GM06990 (cell line): Measurements from ENCODE around the gene CACNA2D3.

Experiments
- DNase-seq: peaks from one replicate; pipeline ENCODE4 v3.0.0-alpha.2; 2011; ENCODE audit not compliant: insufficient read length; ENCODE audit errors: extremely low read depth
- H3K27me3 ChIP-seq: replicated peaks from 2 replicates; pipeline ENCODE4 v1.6.0; 2011; ENCODE audit warnings: low read length; ENCODE audit not compliant: control insufficient read depth, insufficient read depth
- H3K36me3 ChIP-seq: 2 replicates; pipeline ENCODE4 v1.5.1; 2011; ENCODE audit warnings: low read length; ENCODE audit not compliant: control insufficient read depth, insufficient read depth
- H3K4me3 ChIP-seq: replicated peaks from 2 replicates; pipeline ENCODE4 v1.5.1; 2011; ENCODE audit warnings: low read depth, mild to moderate bottlenecking, control low read depth, low read length
- TF ChIP-seq, protein P1 (sequence below): IDR thresholded peaks from 2 replicates; pipeline ENCODE4 v1.5.1; 2011; ENCODE audit warnings: low read length, control low read depth, mild to moderate bottlenecking, inconsistent platforms; ENCODE audit not compliant: insufficient read depth, poor library complexity, severe bottlenecking

CACNA2D3 gene

DNA sequence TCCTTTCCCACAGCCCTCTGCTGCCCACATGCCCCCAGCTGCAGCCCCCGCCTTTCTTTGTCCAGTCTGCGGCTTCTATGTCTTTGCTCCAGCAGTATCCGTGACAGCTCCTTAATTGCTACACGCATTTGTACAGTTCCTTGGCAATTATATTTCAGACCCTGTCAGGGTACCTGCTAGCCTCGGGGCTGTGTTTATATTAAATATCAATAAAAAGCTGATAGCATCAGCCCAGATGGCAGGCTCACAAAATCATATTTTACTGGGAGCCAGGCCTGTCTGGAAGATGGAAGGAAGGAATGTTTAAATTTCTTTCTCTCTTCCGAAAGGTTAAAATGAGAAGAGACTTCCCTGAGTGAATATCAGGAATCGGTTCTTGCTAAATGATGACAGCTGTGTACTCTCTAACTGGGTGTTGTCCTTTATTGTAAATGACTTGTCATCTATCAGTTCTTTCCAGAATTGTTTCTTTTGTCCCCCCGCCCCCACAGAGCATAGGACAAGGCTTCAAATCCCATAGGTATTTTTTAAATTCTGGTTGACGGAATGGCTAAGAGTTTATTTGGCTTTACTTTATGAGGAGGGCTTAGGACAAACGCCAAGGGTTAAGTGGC is 427.4 kb downstream of the CACNA2D3 start:
- Histone ChIP-seq H3K36me3 (no peaks in the 10 kb centered on the region), H3K27me3 (no peaks in the 10 kb centered on the region), H3K4me3 (no peak overlapping the region)
- no peak for DNase-seq
- TF ChIP-seq, protein P1, sequence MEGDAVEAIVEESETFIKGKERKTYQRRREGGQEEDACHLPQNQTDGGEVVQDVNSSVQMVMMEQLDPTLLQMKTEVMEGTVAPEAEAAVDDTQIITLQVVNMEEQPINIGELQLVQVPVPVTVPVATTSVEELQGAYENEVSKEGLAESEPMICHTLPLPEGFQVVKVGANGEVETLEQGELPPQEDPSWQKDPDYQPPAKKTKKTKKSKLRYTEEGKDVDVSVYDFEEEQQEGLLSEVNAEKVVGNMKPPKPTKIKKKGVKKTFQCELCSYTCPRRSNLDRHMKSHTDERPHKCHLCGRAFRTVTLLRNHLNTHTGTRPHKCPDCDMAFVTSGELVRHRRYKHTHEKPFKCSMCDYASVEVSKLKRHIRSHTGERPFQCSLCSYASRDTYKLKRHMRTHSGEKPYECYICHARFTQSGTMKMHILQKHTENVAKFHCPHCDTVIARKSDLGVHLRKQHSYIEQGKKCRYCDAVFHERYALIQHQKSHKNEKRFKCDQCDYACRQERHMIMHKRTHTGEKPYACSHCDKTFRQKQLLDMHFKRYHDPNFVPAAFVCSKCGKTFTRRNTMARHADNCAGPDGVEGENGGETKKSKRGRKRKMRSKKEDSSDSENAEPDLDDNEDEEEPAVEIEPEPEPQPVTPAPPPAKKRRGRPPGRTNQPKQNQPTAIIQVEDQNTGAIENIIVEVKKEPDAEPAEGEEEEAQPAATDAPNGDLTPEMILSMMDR = no peak

DNA sequence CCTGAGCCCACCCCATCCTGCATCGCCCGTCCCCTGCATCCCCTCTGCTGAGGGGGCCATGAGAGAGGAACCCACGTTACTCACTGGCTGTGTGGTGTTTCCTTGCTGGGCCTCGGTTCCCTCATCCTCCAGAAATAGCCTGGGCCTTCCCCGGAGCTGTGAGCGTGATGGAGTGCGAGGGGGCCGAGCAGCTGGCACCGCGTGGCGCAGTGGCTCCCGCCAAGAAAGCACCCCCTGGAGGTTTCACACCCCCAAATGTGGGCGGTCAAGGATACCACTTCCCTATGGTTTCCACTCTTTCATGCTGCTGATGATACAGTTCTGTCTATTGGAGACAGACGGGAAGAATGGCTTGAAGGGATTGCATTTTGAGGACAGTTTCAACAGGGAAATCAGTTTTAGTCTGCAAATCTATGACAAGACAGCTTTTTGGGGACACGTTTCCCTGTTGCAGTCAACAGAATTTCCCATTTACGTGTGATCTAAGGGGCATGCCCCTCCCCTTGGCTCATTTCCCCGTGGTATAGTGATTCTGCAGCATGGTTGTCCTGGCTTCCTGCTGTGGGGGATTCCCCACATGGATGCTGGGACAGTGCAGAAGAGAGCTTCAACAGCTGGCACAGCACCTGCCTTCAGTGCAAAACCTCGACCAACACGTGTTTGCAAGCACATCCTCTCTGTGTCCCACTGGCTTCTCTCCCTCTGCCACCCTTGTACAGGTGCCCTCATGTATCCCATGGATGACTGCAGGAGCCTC is 428.0 kb downstream of the CACNA2D3 start:
- Histone ChIP-seq H3K27me3 (no peaks in the 10 kb centered on the region), H3K4me3 (no peak overlapping the region), H3K36me3 (no peaks in the 10 kb centered on the region)
- TF ChIP-seq, protein P1 = no peak
- no peak for DNase-seq

DNA sequence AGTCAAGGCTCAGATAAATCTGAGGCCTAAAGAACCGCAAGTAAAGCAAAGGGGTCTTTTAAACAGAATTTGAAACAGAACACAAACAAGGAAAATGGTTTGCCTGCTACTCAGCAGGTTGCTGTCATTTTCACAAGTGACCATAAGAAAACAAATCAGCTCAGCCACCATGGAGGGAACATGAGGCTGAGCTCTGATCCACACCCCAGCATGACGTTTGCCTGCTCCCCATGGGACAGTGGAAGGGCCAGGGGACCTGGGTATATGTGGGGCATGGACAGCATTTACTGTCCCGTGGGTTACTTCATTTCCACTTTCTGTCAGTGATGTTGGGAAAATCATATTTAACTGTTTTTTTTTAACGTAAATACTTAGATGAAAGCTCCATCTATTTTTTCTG is 434.3 kb downstream of the CACNA2D3 start:
- H3K27me3 ChIP-seq = no peaks in the 10 kb centered on the region
- H3K36me3 ChIP-seq = no peaks in the 10 kb centered on the region
- TF ChIP-seq, protein P1 = no peak
- H3K4me3 ChIP-seq = no peak overlapping the region
- DNase-seq = no peak

DNA sequence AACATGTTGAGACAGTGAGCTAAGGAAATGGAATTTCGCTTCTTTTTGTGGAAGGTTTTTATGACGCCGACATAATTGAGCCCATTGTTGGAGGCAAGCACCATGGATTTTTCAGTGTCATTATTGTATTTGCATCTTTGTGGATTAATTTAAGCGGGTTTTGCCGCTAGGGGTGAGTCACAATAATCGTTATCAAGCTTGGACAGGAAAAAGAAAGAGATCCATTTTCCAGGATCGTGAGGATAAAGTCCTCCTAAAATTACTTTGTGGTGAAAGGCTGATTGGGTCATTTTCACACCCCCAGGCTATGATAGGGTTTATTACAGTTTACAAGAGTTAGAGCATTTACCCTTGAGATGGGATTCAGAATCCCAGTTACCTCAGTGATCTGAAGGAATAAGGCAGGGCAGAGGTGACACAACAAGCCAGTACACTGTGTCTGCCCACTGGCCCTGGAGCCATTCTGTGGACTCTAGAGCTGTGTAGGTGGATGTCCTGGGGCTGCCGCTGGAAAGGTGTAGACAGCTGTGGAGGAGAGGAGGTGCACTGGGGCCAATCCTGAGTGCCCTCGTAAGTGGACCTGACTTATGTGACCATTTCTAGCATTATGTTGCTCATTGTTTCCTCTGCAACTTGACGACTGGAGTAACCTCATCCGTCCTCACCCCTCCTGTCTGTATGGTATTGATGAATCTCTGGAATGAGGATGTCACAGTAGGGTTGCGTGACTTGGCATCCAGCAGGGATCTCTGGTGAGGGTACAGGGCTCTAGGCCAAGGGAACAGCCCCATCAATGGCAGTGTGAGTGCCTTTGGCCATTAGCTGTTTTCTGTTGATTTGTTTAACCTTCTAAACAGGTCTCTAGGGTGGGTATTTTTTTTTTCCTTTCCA is 435.4 kb downstream of the CACNA2D3 start:
- TF ChIP-seq, protein P1 = no peak
- DNase-seq = no peak
- no peaks in the 10 kb centered on the region for H3K36me3 ChIP-seq
- no peak overlapping the region for H3K4me3 ChIP-seq
- no peaks in the 10 kb centered on the region for H3K27me3 ChIP-seq

DNA sequence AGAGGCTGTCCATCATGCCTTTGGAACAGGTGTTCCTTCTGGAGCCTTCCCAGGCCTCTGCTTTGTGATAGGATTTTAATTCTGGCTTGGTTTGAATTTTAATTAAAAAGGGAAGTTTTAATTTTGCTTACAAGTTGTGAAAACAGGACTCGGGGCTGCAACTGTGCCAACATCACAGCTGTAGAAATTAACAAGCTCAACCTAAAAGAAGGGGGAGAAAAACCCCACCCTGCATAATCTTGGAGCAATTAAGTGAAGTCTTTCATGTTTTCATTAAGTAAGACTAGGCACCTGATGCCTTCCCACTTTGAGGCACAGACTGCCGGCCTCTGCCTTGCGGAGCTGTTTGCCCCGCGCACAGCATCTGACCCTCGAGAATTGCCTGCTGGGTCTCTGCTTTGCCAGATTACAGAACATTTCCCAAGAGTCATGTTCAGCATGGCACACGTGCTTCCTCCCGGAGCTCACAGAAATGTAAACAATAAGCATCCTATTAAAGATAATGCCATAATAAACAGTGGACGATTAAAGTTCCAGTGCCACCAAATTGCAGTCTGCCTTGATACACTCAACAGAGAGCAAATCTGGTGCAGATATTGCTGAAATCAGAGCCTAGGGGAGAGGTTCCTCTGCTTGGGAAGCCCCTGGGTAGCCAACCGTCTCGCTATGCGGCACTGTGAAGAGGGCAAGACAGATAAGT is 441.3 kb downstream of the CACNA2D3 start:
- no peak for DNase-seq
- Histone ChIP-seq H3K27me3 (no peaks in the 10 kb centered on the region), H3K4me3 (no peak overlapping the region), H3K36me3 (no peaks in the 10 kb centered on the region)
- TF ChIP-seq, protein P1 = no peak
